HCT116 (cell line): ENCODE results near the gene TNFRSF19. TPM values are rescaled to one million over a fixed set of nuclear protein-coding genes. Genes with fewer than 3 reads are reported as not detected.

ENCODE experiments used
- ATAC-seq: fragments of 200-7000 bp; cut with Tn5 transposase; 2 replicates; pipeline ENCODE4 v1.9.1; 2020; ENCODE audit warnings: mild to moderate bottlenecking, moderate library complexity
- BruUV-seq: library from RNA; stranded (reverse); fragments of 400-500 nt; replicated peaks from 2 replicates; lab custom pipeline; 2021; lab: Mats Ljungman, UMichigan
- CTCF ChIA-PET: fragments of 300-600 bp; sonication (Branson Sonifier 250); formaldehyde crosslinking; loops from one replicate; lab custom pipeline; 2021; ENCODE audit warnings: antibody characterized with exemption; lab: Charles Lee
- POLR2A ChIA-PET: fragments of 300-600, 350-600 bp; sonication (Branson Sonifier 250); formaldehyde crosslinking; loops from one replicate; lab custom pipeline; 2021; ENCODE audit warnings: antibody characterized with exemption; lab: Charles Lee
- RAD21 ChIA-PET, 2 experiments: fragments of 300-600 bp; sonication (Branson Sonifier 250); formaldehyde crosslinking; loops; one replicate each; lab custom pipeline; 2023; ENCODE audit warnings: low total read pairs in 2 of 2; ENCODE audit not compliant: uncharacterized antibody in 2 of 2, unreplicated experiment in 2 of 2, low non-redundant PET in 1 of 2; lab: Charles Lee
- DNase-seq: peaks from one replicate; pipeline ENCODE4 v3.0.0-alpha.2; 2010; ENCODE audit warnings: low read depth, low spot score
- H2AFZ ChIP-seq: fragments of 200-600 bp; shearing (Covaris generic), sonication (generic); 2 replicates; pipeline ENCODE4 v1.6.1; 2017; ENCODE audit warnings: low read depth, mixed run types, mixed read lengths, antibody characterized with exemption, low read length; ENCODE audit not compliant: poor library complexity, severe bottlenecking
- H3K27ac ChIP-seq: 2 replicates; pipeline ENCODE4 v1.5.1; 2012; ENCODE audit warnings: low read depth, low read length
- H3K27me3 ChIP-seq: fragments of 200-600 bp; sonication (generic); 2 replicates; pipeline ENCODE4 v1.6.1; 2016; ENCODE audit warnings: mixed run types, low read length, mixed read lengths; ENCODE audit not compliant: insufficient read depth
- H3K36me3 ChIP-seq, 2 experiments: fragments of 200-500 bp in 1 of 2; fragments of 200-600 bp in 1 of 2; sonication (Bioruptor generic) in 1 of 2; sonication (generic) in 1 of 2; 2 replicates each; pipeline versions ENCODE4 v1.5.1 to v1.6.1; 2014 to 2016; ENCODE audit warnings: low read length in 2 of 2, inconsistent platforms in 1 of 2, mixed read lengths in 1 of 2, mixed run types in 1 of 2; ENCODE audit not compliant: insufficient read depth in 2 of 2, control insufficient read depth in 1 of 2
- H3K4me1 ChIP-seq, 2 experiments: fragments of 200-600 bp in 1 of 2; sonication (generic) in 1 of 2; 2 replicates each; pipeline versions ENCODE4 v1.5.1 to v1.6.1; 2012 to 2017; ENCODE audit warnings: low read length in 2 of 2, inconsistent platforms in 1 of 2, mild to moderate bottlenecking in 1 of 2, mixed read lengths in 1 of 2, mixed run types in 1 of 2, moderate library complexity in 1 of 2; ENCODE audit not compliant: insufficient read depth in 2 of 2, control insufficient read depth in 1 of 2
- H3K4me2 ChIP-seq: fragments of 200-600 bp; sonication (generic); 2 replicates; pipeline ENCODE4 v1.6.1; 2017; ENCODE audit warnings: mixed run types, low read length, mixed read lengths
- H3K4me3 ChIP-seq, 2 experiments: fragments of 200-600 bp in 1 of 2; sonication (generic) in 1 of 2; replicated peaks in 1 of 2; 2 replicates each; pipeline ENCODE4 v1.5.1; 2011 to 2016; ENCODE audit warnings: low read length in 2 of 2, control low read depth in 1 of 2, low read depth in 1 of 2, mild to moderate bottlenecking in 1 of 2, mixed read lengths in 1 of 2, mixed run types in 1 of 2
- H3K79me2 ChIP-seq: fragments of 200-600 bp; sonication (generic); 2 replicates; pipeline ENCODE4 v1.6.1; 2017; ENCODE audit warnings: mild to moderate bottlenecking, mixed run types, low read length, moderate library complexity, mixed read lengths; ENCODE audit not compliant: insufficient read depth
- H3K9ac ChIP-seq: fragments of 200-600 bp; sonication (generic); 2 replicates; pipeline ENCODE4 v1.6.1; 2016; ENCODE audit warnings: low read length, mixed read lengths
- H3K9me2 ChIP-seq: fragments of 200-600 bp; sonication (generic), shearing (Covaris generic); 2 replicates; pipeline ENCODE4 v1.6.1; 2017; ENCODE audit warnings: mixed run types, mild to moderate bottlenecking, moderate library complexity; ENCODE audit not compliant: insufficient read depth
- H3K9me3 ChIP-seq, 2 experiments: fragments of 200-500 bp in 1 of 2; fragments of 200-600 bp in 1 of 2; sonication (Bioruptor generic) in 1 of 2; sonication (generic) in 1 of 2; 2 replicates each; pipeline ENCODE4 v1.6.1; 2014 to 2017; ENCODE audit warnings: low read length in 2 of 2, mixed read lengths in 2 of 2, inconsistent platforms in 1 of 2, low read depth in 1 of 2, mild to moderate bottlenecking in 1 of 2, mixed run types in 1 of 2, moderate library complexity in 1 of 2; ENCODE audit not compliant: control insufficient read depth in 1 of 2, insufficient read depth in 1 of 2
- H4K20me1 ChIP-seq: fragments of 200-600 bp; sonication (generic), shearing (Covaris generic); 2 replicates; pipeline ENCODE4 v1.6.1; 2017; ENCODE audit warnings: mixed run types, mild to moderate bottlenecking, moderate library complexity; ENCODE audit not compliant: insufficient read depth
- CEBPB ChIP-seq: IDR thresholded peaks from 2 replicates; pipeline ENCODE4 v1.6.1; 2012; ENCODE audit warnings: low read depth
- ELF1 ChIP-seq: IDR thresholded peaks from 2 replicates; pipeline ENCODE4 v1.6.1; 2012; ENCODE audit warnings: low read depth, borderline replicate concordance
- EZH2 ChIP-seq: fragments of 200-600 bp; sonication (generic); IDR thresholded peaks from 2 replicates; pipeline ENCODE4 v1.6.1; 2017; ENCODE audit warnings: antibody characterized with exemption, mixed run types
- EZH2phosphoT487 ChIP-seq: fragments of 200-600 bp; IDR thresholded peaks from 2 replicates; pipeline ENCODE4 v1.6.1; 2018; ENCODE audit warnings: antibody characterized with exemption, borderline replicate concordance
- JUND ChIP-seq: IDR thresholded peaks from 2 replicates; pipeline ENCODE4 v1.6.1; 2012
- POLR2A ChIP-seq: IDR thresholded peaks from 2 replicates; pipeline ENCODE4 v1.7.0; 2011; ENCODE audit warnings: borderline replicate concordance; ENCODE audit not compliant: insufficient read depth, insufficient read length; ENCODE audit errors: extremely low read depth
- POLR2AphosphoS5 ChIP-seq: IDR thresholded peaks from 2 replicates; pipeline ENCODE4 v1.6.1; 2011; ENCODE audit warnings: mild to moderate bottlenecking, low read depth, low read length, moderate library complexity
- SRF ChIP-seq: IDR thresholded peaks from 2 replicates; pipeline ENCODE4 v1.6.1; 2012; ENCODE audit warnings: low read depth
- TCF7L2 ChIP-seq: IDR thresholded peaks from 2 replicates; pipeline ENCODE4 v1.7.0; 2011; ENCODE audit warnings: borderline replicate concordance, inconsistent platforms; ENCODE audit not compliant: insufficient read depth, insufficient read length; ENCODE audit errors: extremely low read depth
- YY1 ChIP-seq: IDR thresholded peaks from 2 replicates; pipeline ENCODE4 v1.6.1; 2011; ENCODE audit warnings: low read length, low read depth, moderate library complexity, mild to moderate bottlenecking; ENCODE audit not compliant: insufficient replicate concordance; ENCODE audit errors: extremely low read depth
- ZNF274 ChIP-seq: fragments of 200-500 bp; sonication (Bioruptor generic); IDR thresholded peaks from 2 replicates; pipeline ENCODE4 v1.6.1; 2014; ENCODE audit warnings: mild to moderate bottlenecking, low read depth, low read length, inconsistent platforms
- intact Hi-C: fragments of 100-400 bp; cut with micrococcal nuclease; formaldehyde crosslinking; loops from 2 replicates; pipeline ENCODE4 v1.10.0; 2022
- total RNA-seq: library from RNA; stranded (reverse); gene quantifications from one replicate; pipeline ENCODE4 v1.2.1, GENCODE V29; 2021; ENCODE audit not compliant: unreplicated experiment
- TF ChIP-seq, protein P1 (sequence below), 3 experiments: fragments of 200-600 bp in 1 of 3; sonication (generic) in 1 of 3; IDR thresholded peaks in 2 of 3; conservative IDR thresholded peaks in 1 of 3; 2 replicates each; pipeline ENCODE4 v1.5.1; 2012 to 2017; ENCODE audit warnings: low read depth in 2 of 3, low read length in 2 of 3, antibody characterized with exemption in 1 of 3, borderline replicate concordance in 1 of 3, control low read depth in 1 of 3, mild to moderate bottlenecking in 1 of 3, mixed read lengths in 1 of 3, mixed run types in 1 of 3, moderate library complexity in 1 of 3; ENCODE audit not compliant: insufficient read depth in 1 of 3
- TF ChIP-seq, protein P2 (sequence below): IDR thresholded peaks from 2 replicates; pipeline ENCODE4 v1.6.1; 2012; ENCODE audit warnings: low read depth

TNFRSF19 gene
- total RNA-seq, 1 experiment from 2014 or later = 1.1 TPM

DNA sequence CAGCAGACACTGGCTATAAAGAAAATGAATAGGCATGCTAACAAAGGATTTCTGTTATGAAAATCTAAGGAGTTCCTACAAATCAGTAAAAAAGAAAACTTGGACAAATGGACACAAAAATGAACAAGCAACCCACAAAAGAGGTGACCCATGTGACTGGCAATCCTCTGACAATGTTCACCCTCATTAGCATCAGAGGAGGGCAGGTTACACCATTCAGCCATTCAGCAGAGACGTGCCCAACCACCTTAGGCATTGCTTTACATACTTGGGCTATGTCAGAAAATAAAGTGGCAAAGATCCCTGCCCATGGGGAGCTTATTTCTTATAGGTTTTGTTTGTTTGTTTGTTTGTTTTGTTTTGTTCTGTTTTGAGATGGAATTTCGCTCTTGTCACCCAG lies 46.0 kb downstream of the TNFRSF19 start:
- H3K36me3 ChIP-seq = no peaks in the 10 kb centered on the region
- POLR2A ChIA-PET = no interaction called here

More for the DNA sequence above, 46.0 kb downstream of the TNFRSF19 start:
- no TSS peak for BruUV-seq
- ATAC-seq (no peak), DNase-seq (no peak)
- TF ChIP-seq POLR2AphosphoS5 (no peak), CEBPB (no peak), ELF1 (no peak), JUND (no peak), ZNF274 (no peak), EZH2 (no peak), EZH2phosphoT487 (no peak), YY1 (no peak), POLR2A (no peak), TCF7L2 (no peak), SRF (no peak)
- TF ChIP-seq, protein P1, sequence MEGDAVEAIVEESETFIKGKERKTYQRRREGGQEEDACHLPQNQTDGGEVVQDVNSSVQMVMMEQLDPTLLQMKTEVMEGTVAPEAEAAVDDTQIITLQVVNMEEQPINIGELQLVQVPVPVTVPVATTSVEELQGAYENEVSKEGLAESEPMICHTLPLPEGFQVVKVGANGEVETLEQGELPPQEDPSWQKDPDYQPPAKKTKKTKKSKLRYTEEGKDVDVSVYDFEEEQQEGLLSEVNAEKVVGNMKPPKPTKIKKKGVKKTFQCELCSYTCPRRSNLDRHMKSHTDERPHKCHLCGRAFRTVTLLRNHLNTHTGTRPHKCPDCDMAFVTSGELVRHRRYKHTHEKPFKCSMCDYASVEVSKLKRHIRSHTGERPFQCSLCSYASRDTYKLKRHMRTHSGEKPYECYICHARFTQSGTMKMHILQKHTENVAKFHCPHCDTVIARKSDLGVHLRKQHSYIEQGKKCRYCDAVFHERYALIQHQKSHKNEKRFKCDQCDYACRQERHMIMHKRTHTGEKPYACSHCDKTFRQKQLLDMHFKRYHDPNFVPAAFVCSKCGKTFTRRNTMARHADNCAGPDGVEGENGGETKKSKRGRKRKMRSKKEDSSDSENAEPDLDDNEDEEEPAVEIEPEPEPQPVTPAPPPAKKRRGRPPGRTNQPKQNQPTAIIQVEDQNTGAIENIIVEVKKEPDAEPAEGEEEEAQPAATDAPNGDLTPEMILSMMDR (IDR thresholded peaks at IDR 0.05 in 2 of 3, conservative IDR thresholded peaks at IDR 0.05 in 1 of 3; ENCODE audit: borderline replicate concordance in 1 of 3, insufficient read depth in 1 of 3, low read depth in 2 of 3, low read length in 2 of 3) = no peak
- TF ChIP-seq, protein P2, sequence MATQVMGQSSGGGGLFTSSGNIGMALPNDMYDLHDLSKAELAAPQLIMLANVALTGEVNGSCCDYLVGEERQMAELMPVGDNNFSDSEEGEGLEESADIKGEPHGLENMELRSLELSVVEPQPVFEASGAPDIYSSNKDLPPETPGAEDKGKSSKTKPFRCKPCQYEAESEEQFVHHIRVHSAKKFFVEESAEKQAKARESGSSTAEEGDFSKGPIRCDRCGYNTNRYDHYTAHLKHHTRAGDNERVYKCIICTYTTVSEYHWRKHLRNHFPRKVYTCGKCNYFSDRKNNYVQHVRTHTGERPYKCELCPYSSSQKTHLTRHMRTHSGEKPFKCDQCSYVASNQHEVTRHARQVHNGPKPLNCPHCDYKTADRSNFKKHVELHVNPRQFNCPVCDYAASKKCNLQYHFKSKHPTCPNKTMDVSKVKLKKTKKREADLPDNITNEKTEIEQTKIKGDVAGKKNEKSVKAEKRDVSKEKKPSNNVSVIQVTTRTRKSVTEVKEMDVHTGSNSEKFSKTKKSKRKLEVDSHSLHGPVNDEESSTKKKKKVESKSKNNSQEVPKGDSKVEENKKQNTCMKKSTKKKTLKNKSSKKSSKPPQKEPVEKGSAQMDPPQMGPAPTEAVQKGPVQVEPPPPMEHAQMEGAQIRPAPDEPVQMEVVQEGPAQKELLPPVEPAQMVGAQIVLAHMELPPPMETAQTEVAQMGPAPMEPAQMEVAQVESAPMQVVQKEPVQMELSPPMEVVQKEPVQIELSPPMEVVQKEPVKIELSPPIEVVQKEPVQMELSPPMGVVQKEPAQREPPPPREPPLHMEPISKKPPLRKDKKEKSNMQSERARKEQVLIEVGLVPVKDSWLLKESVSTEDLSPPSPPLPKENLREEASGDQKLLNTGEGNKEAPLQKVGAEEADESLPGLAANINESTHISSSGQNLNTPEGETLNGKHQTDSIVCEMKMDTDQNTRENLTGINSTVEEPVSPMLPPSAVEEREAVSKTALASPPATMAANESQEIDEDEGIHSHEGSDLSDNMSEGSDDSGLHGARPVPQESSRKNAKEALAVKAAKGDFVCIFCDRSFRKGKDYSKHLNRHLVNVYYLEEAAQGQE = no peak
- intact Hi-C loops = no loop called here
- Histone ChIP-seq H3K79me2 (no peaks in the 10 kb centered on the region), H3K9me2 (no peaks in the 10 kb centered on the region), H4K20me1 (no peaks in the 10 kb centered on the region), H3K27ac (no peak overlapping the region), H3K4me1 (peaks cover 0 to 8% of the 10 kb centered on the region in 2 experiments; a peak in 1 of 4 replicates), H3K4me2 (no peak overlapping the region), H3K9ac (no peak overlapping the region), H3K9me3 (no peaks in the 10 kb centered on the region), H2AFZ (no peak overlapping the region), H3K27me3 (peaks cover 6% of the 10 kb centered on the region; the same call in 1 of the 2 replicates), H3K4me3 (no peak overlapping the region)
- ChIA-PET CTCF (no interaction called here), RAD21 (no interaction called here)
